CD14-positive monocyte (primary cell): ENCODE measurements around the gene CCDC159. TPM values are rescaled to one million over a fixed set of nuclear protein-coding genes. Genes with fewer than 3 reads are reported as not detected.

Experiments
- DNase-seq, 3 donors: peaks; one replicate each; pipeline ENCODE4 v3.0.0-alpha.2; 2011 to 2022
- H2AFZ ChIP-seq: 2 replicates; pipeline ENCODE4 v1.6.0; 2012; ENCODE audit warnings: mild to moderate bottlenecking, low read depth, low read length, inconsistent platforms; ENCODE audit not compliant: insufficient read depth, poor library complexity, severe bottlenecking
- H3K27ac ChIP-seq, 2 donors: 1 replicate in 1 of 2; 2 replicates in 1 of 2; pipeline ENCODE4 v1.5.1; 2012 to 2013; ENCODE audit warnings: low read length in 2 of 2, control low read depth in 1 of 2, inconsistent platforms in 1 of 2, low read depth in 1 of 2, mild to moderate bottlenecking in 1 of 2
- H3K27me3 ChIP-seq, 2 donors: one replicate each; pipeline versions ENCODE4 v1.6.0 to v1.6.1; 2011 to 2013; ENCODE audit warnings: low read length in 2 of 2; ENCODE audit not compliant: control insufficient read depth in 2 of 2, insufficient read depth in 2 of 2
- H3K36me3 ChIP-seq, 2 donors: replicated peaks in 1 of 2; 1 replicate in 1 of 2; 2 replicates in 1 of 2; pipeline versions ENCODE4 v1.5.1 to v1.6.1; 2012 to 2013; ENCODE audit warnings: low read length in 2 of 2, control low read depth in 1 of 2, inconsistent platforms in 1 of 2, mild to moderate bottlenecking in 1 of 2; ENCODE audit not compliant: insufficient read depth in 2 of 2, control insufficient read depth in 1 of 2
- H3K4me1 ChIP-seq, 2 donors: 1 replicate in 1 of 2; 2 replicates in 1 of 2; pipeline versions ENCODE4 v1.5.1 to v1.6.1; 2012 to 2013; ENCODE audit warnings: low read length in 2 of 2, control low read depth in 1 of 2, inconsistent platforms in 1 of 2, mild to moderate bottlenecking in 1 of 2, moderate library complexity in 1 of 2; ENCODE audit not compliant: insufficient read depth in 2 of 2, control insufficient read depth in 1 of 2
- H3K4me2 ChIP-seq: replicated peaks from 2 replicates; pipeline ENCODE3; 2012; ENCODE audit warnings: low read length, moderate library complexity, mild to moderate bottlenecking; ENCODE audit not compliant: poor library complexity, severe bottlenecking; ENCODE audit errors: extremely low read depth
- H3K4me3 ChIP-seq, 3 experiments: fragments of 200-600 bp in 1 of 3; sonication (generic) in 1 of 3; replicated peaks in 1 of 3; 1 replicate in 2 of 3; 2 replicates in 1 of 3; pipeline ENCODE4 v1.5.1; 2011 to 2013; ENCODE audit warnings: low read length in 3 of 3, mild to moderate bottlenecking in 3 of 3, control low read depth in 2 of 3, low read depth in 2 of 3, inconsistent platforms in 1 of 3, moderate library complexity in 1 of 3
- H3K79me2 ChIP-seq: 2 replicates; pipeline ENCODE4 v1.6.0; 2012; ENCODE audit warnings: mild to moderate bottlenecking, control low read depth, inconsistent platforms, low read length, moderate library complexity; ENCODE audit not compliant: insufficient read depth
- H3K9ac ChIP-seq: 2 replicates; pipeline ENCODE4 v1.6.0; 2017; ENCODE audit warnings: low read length, mild to moderate bottlenecking; ENCODE audit not compliant: insufficient read depth, poor library complexity, severe bottlenecking
- H3K9me3 ChIP-seq, 2 donors: replicated peaks in 1 of 2; 1 replicate in 1 of 2; 2 replicates in 1 of 2; pipeline versions ENCODE4 v1.5.1 to v1.6.1; 2012 to 2013; ENCODE audit warnings: low read length in 2 of 2, control low read depth in 1 of 2; ENCODE audit not compliant: control insufficient read depth in 1 of 2, insufficient read depth in 1 of 2
- H4K20me1 ChIP-seq: 2 replicates; pipeline ENCODE4 v1.6.0; 2012; ENCODE audit warnings: mild to moderate bottlenecking, low read length, control low read depth, moderate library complexity; ENCODE audit not compliant: insufficient read depth
- H3K27ac Mint-ChIP-seq, 7 donors: one replicate each; pipeline ENCODE4 v1.8.0; 2020; ENCODE audit warnings: mild to moderate bottlenecking in 7 of 7, mixed read lengths in 7 of 7, moderate library complexity in 6 of 7, inconsistent platforms in 2 of 7
- H3K27me3 Mint-ChIP-seq, 3 donors: one replicate each; pipeline ENCODE4 v1.8.0; 2021 to 2022; ENCODE audit warnings: low read depth in 3 of 3, mild to moderate bottlenecking in 3 of 3, mixed read lengths in 3 of 3, moderate library complexity in 3 of 3, inconsistent platforms in 1 of 3
- H3K36me3 Mint-ChIP-seq, 2 donors: one replicate each; pipeline ENCODE4 v1.8.0; 2020; ENCODE audit warnings: mixed read lengths in 2 of 2, inconsistent platforms in 1 of 2, mild to moderate bottlenecking in 1 of 2
- H3K4me1 Mint-ChIP-seq: one replicate; pipeline ENCODE4 v1.8.0; 2020; ENCODE audit warnings: mild to moderate bottlenecking, mixed read lengths
- H3K4me3 Mint-ChIP-seq, 2 donors: one replicate each; pipeline ENCODE4 v1.8.0; 2020; ENCODE audit warnings: mild to moderate bottlenecking in 2 of 2, mixed read lengths in 2 of 2, moderate library complexity in 1 of 2
- H3K9me3 Mint-ChIP-seq, 7 donors: one replicate each; pipeline ENCODE4 v1.8.0; 2020 to 2022; ENCODE audit warnings: mixed read lengths in 7 of 7, mild to moderate bottlenecking in 6 of 7, moderate library complexity in 6 of 7, inconsistent platforms in 2 of 7
- WGBS: methylation state at CpG from one replicate; pipeline ENCODE4 v1.1.5; 2013; ENCODE audit warnings: missing lambda C conversion rate; ENCODE audit not compliant: insufficient coverage; 5-methylcytosine and 5-hydroxymethylcytosine counted together
- intact Hi-C, 2 donors: fragments of 100-400 bp; cut with micrococcal nuclease; formaldehyde crosslinking; loops; one replicate each; pipeline versions ENCODE4 v1.15.0 to v1.15.1; 2023
- polyA plus RNA-seq, 3 donors: library from polyadenylated mRNA; depleted of rRNA in 1 of 3; unstranded in 2 of 3; stranded (reverse) in 1 of 3; fragments of 300-500 nt in 2 of 3; fragments of >200 nt in 1 of 3; fragmentation: Illumina TruSeq in 2 of 3; gene quantifications; 1 replicate in 2 of 3; 2 replicates in 1 of 3; pipeline ENCODE4 v1.2.3, GENCODE V29; 2012 to 2021
- TF ChIP-seq, protein P1 (sequence below): fragments of 200-600 bp; IDR thresholded peaks from one replicate; pipeline ENCODE4 v1.8.0; 2022; ENCODE audit warnings: antibody characterized with exemption, mild to moderate bottlenecking

Gene CCDC159
- polyA plus RNA-seq, 3 donors = 37.1 to 374 (median 38.3) TPM

DNA sequence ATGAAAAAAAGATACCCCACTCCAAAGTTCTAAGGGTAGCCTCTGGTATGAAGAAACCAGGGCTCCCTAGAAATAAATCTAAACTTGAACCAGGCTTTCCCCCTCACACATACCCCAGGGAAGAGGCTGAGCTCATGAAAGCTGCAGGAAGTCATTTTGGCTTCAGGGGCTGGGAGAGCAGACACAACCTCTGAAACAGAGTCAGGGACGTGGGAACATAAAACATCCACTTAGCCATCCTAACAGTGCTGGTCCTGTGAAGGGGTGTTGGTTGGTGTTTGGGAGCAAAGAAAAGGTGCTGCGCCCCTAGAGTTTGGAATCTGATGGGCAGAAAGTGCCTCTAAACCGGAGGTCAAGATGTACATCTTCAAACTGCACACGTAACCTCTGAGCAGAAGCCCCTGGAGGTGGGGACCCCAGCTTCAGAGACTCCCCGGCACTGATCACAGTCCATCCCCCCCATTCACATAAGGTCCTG lies 22.7 kb upstream of the CCDC159 start:
- Mint-ChIP-seq H3K9me3 (peaks cover 0 to 5% (median 2%) of the 10 kb centered on the region in 7 donors), H3K27me3 (peaks cover 0 to 4% (median 0%) of the 10 kb centered on the region in 3 donors), H3K27ac (peak overlapping the region; percentile 91 to 99 (median 99)), H3K4me3 (peak overlapping the region; percentile 64 to 83), H3K36me3 (peaks cover 22 to 67% of the 10 kb centered on the region in 2 donors), H3K4me1 (peaks cover 82% of the 10 kb centered on the region)
- peak overlapping the region; percentile 66 for H3K9ac ChIP-seq
- 11% methylated on average over 4 of the region's 5 CpGs for WGBS
- H3K4me1 ChIP-seq = peaks cover 77 to 86% of the 10 kb centered on the region in 2 donors
- peak overlapping the region in 2 of 3 experiments; percentile 15 to 77 for H3K4me3 ChIP-seq
- no peaks in the 10 kb centered on the region for H4K20me1 ChIP-seq
- no peaks in the 10 kb centered on the region for H3K27me3 ChIP-seq
- H3K9me3 ChIP-seq = no peaks in the 10 kb centered on the region
- DNase-seq = no peak
- peak overlapping the region; percentile 94 to 97 for H3K27ac ChIP-seq
- peaks cover 66% of the 10 kb centered on the region for H3K79me2 ChIP-seq
- peak overlapping the region; percentile 67 for H3K4me2 ChIP-seq
- TF ChIP-seq, protein P1, sequence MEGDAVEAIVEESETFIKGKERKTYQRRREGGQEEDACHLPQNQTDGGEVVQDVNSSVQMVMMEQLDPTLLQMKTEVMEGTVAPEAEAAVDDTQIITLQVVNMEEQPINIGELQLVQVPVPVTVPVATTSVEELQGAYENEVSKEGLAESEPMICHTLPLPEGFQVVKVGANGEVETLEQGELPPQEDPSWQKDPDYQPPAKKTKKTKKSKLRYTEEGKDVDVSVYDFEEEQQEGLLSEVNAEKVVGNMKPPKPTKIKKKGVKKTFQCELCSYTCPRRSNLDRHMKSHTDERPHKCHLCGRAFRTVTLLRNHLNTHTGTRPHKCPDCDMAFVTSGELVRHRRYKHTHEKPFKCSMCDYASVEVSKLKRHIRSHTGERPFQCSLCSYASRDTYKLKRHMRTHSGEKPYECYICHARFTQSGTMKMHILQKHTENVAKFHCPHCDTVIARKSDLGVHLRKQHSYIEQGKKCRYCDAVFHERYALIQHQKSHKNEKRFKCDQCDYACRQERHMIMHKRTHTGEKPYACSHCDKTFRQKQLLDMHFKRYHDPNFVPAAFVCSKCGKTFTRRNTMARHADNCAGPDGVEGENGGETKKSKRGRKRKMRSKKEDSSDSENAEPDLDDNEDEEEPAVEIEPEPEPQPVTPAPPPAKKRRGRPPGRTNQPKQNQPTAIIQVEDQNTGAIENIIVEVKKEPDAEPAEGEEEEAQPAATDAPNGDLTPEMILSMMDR = no peak
- peaks cover 32 to 36% of the 10 kb centered on the region in 2 donors for H3K36me3 ChIP-seq
- intact Hi-C loops = loop anchor here in 1 of 2 donors (2.0 to 10.0 kb wide), 3 partner anchors 15 to 241 kb away; partner anchors contain the start of genes RAB3D and SWSAP1
- H2AFZ ChIP-seq = no peak overlapping the region

DNA sequence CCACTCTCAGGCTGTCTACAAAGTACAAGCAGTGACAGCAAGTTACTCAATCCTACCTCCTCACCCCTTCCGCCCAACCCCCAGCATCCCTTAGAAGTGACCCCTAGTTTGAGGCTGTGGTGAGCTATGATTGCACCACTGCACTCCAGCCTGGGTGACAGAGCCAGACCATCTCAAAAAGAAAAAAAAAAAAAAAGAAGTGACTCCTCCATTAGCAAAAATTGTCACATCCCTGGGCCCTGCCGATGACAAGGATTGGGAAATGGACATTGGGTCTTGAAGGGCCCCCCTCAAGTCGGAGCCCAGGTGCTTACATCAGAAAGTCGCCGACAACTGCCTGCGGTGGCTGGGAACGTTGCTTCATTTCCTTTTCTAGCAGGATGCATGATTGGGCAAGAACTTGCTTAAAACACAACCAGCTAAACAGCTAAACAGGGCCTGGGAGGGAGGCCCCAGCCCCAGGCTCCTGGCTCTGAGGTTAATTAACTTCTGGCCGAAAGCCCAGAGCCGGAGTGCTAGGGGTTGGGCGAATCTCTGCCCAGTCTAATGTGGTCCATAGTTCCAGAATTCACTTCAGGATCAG lies 22.1 kb upstream of the CCDC159 start:
- intact Hi-C loops = loop anchor here in 1 of 2 donors (2.0 to 10.0 kb wide), 3 partner anchors 15 to 241 kb away; partner anchors contain the start of genes RAB3D and SWSAP1
- peak overlapping the region in 2 of 3 experiments; percentile 15 to 77 for H3K4me3 ChIP-seq
- DNase-seq = peak; percentile 97 to 99 (median 99)
- peaks cover 0 to 5% (median 2%) of the 10 kb centered on the region in 7 donors for H3K9me3 Mint-ChIP-seq
- peaks cover 38 to 41% of the 10 kb centered on the region in 2 donors for H3K36me3 ChIP-seq
- H3K9me3 ChIP-seq = no peaks in the 10 kb centered on the region
- peaks cover 0 to 4% (median 0%) of the 10 kb centered on the region in 3 donors for H3K27me3 Mint-ChIP-seq
- H3K4me2 ChIP-seq = peak overlapping the region; percentile 67
- TF ChIP-seq, protein P1 = no peak
- no peaks in the 10 kb centered on the region for H3K27me3 ChIP-seq
- H3K4me1 Mint-ChIP-seq = peaks cover 77% of the 10 kb centered on the region
- H3K4me3 Mint-ChIP-seq = peak overlapping the region; percentile 64 to 83
- H4K20me1 ChIP-seq = peaks cover 5% of the 10 kb centered on the region
- H3K4me1 ChIP-seq = peaks cover 72 to 80% of the 10 kb centered on the region in 2 donors
- peak overlapping the region; percentile 66 for H3K9ac ChIP-seq
- H3K36me3 Mint-ChIP-seq = peaks cover 27 to 73% of the 10 kb centered on the region in 2 donors
- peak overlapping the region; percentile 94 to 97 for H3K27ac ChIP-seq
- H2AFZ ChIP-seq = no peak overlapping the region
- H3K27ac Mint-ChIP-seq = peak overlapping the region; percentile 91 to 99 (median 99)
- H3K79me2 ChIP-seq = peaks cover 66% of the 10 kb centered on the region
- WGBS = 0% methylated on average over 8 of the region's 10 CpGs
